GM04504 (cell line): ENCODE results near the gene BCORL1.

Experiments used
- DNase-seq: peaks from one replicate; pipeline ENCODE4 v3.0.0-alpha.2; 2012; ENCODE audit warnings: low read depth

The BCORL1 gene

GRCh38 chrX:129961180-129962083 lies 21.0 kb upstream of the BCORL1 start:
- no peak for DNase-seq

DNA sequence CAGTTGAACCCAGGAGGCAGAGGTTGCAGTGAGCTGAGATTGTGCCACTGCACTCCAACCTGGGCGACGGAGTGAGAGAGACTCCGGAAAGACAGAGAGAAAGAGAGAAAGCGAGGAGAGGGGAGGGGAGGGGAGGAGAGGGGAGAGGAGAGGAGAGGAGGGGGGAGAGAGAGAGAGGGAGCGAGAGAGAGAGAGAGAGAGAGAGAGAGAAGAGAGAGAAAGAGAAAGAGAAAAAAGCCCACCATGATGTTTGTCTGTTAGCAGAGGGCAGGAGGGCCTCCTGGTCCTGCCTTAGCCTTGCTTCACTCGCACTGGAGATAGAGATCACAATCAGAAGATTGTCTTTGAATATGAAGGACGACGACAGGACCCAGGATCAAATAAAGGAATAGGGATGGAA lies 18.7 kb upstream of the BCORL1 start:
- DNase-seq: no peak

- DNase-seq: no peak
Measured at GRCh38 chrX:129965166-129965565, 17.3 kb upstream of the BCORL1 start.

DNA sequence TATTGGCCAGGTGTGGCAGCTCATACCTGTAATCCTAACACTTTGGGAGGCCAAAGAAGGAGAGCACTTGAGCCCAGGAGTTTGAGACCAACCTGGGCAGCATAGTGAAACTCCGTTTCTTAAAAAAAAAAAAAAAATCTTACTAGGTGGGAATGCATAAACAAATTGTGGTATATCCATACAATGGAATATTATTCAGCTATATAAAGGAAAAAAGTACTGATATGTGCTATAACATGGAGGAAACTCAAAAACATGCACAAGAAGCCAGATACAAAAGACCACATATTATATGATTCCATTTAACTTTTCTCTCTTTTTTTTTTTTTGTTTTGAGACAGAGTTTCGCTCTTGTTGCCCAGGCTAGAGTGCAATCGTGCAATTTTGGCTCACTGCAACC lies 13.5 kb upstream of the BCORL1 start:
- DNase-seq: no peak

DNA sequence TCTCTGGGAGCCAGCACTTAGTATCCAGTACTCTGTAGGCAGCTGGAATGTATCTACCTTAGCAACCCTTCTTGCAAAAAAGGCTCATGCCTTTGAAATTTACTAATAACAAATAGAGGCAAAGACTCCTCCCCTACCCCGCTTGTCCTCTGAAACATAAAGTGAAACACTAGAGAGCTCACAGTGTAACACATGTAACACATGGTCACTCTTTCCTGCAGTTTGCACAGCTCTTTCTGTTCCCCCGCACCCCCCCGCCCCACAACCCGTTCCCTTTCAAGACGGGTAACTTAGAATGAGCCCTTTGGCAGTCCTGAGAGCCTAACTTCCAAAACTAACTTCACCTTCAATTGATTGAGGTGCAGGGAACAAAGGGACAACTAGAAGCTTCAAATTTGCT lies 6.0 kb upstream of the BCORL1 start:
- DNase-seq: no peak

DNA sequence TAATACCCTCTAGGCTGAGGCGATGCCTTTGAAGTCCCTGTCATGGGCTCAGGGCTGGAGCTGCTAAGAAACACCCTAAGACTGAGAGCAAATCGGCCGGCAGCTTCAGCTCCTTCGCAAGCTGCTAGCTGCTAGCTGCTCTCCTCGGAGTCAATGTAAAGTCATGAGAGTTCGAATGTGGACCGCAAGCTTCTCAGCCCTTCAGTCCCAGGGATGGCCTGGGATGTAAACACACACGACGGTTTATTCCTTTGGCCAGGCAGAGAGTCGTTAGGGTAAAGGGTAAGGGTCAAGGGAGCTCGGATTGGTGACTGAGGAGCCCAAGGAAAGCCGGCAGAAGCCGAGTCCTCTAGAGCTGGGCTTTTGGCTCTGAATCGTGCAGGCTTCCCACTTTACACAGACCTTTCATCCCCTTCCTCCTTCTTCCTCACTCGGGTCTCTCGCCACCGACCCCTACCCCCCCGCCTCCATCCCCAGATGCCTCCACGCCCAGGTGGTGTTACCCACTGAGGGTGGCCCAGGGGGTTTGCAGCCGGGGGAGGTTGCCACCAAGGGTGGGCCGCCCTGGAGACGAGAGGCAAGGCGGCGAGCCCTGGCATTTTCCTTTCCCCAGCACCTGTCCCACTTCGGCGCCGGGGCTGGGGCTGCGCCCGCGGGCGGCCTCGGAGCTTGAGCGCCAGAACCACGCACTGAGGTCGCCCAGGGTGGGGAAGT lies 3.1 kb upstream of the BCORL1 start:
- DNase-seq: no peak

DNA sequence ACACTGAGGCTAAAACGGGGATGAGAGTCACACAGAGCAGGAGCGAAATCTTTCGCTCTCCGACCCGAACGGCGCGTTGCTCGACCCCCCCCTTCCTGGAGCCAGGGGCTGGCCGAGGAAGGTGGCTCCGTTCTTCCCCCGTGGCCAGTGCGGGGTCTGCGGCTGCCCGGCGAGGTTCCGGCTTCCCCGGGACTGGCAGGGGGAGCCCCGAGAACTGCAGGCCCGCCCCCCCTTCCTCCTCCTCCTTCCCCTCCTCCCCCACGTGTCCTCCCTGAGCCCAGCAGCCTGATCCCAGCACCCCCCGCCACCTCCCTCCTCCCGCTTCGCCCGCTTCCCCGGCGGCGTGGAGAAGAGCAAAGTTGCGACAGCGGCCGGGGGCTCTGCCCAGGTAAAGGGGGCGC lies 2.4 kb upstream of the BCORL1 start:
- no peak for DNase-seq

- no peak for DNase-seq
Measured at GRCh38 chrX:129980540-129981199, 1.8 kb upstream of the BCORL1 start.

DNA sequence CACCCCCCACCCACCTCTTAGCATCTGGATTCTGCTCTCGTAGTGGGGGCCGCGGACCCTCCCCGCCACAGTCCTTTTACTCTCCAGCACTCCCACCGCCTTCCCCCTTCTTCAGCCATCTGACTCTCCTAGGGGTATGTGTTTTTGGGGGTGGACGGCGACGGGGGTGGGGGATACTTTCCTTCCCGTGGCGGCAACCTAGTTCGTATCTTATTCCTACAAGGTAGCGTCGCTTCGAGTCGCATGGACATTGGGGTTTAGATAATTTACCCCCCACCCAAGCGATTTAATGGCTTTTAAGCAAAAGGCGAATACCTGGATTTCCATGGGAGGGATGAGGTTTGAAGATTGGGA lies 1.3 kb upstream of the BCORL1 start:
- DNase-seq: no peak

DNA sequence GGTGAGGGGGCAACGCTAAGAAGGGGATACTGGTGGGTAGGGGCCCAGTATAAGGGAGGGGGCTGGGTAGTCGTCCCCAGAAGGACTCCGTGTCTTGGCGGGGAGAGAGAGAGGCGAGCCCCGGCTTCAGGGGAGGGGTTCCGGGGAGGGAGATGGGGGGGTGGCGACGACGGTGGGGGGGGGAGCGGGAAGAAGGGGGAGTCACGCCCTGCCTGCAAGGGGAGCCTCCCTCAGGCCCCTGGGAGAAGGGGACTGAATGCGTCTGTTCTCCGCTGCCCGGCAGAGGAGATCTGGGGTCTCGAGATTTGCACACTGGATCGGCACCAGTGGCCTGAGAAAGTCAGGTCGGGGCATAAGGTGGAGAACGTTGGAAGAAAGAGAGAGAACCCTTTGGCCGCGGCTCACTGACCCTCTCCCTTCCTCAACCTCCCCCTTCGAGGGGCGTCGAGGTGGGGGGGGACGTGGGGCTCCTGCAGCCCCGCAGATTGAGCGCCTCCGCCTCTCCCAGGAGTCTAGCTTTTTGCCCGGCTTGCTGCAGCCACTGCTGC lies 609 bp upstream of the BCORL1 start:
- no peak for DNase-seq

- no peak for DNase-seq
Measured at GRCh38 chrX:129983575-129984110, 1.2 kb downstream of the BCORL1 start.

DNA sequence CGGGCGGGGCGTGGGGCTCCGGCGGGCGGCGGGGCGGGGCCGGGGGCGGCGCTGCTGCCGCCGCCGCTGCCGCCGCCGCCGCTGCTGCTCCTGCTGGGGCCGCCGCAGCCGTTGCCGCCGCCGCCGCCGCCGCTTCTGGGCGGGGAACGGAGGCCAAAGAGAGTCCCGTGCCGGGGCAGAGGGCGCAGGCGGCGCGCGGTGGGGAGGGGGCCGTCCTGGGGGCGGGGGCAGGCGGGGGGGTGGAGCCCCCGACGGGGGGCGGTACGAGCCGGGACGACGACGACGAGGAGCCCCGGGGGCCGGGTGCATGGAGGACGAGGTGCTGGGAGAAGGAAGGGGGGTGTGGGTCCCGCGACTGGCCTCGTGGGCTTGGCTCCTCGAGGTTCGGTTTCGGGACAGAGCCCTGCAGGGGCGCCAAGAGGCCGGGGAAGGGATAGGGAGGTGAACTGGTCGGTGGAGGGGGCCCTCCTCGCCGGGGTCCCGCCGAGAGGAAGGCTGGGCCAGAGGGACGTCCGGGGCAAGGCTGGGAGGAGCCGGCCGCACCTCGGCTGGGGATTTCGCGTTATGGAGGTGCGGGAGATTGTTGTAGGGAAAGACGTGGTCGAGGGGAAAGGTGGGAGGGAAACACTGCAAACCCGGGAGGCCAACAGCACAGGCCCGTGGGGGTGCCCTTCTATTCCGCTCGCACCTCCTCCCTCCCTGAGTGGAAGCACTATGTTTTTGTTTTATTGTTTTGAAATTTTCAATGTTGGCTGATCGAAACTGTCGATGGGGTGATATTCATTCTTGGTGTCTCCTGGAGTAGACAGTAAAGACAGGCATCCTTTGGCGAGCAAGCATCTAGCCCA lies 1.9 kb downstream of the BCORL1 start:
- DNase-seq: no peak

GRCh38 chrX:129987871-129988270 lies 5.4 kb downstream of the BCORL1 start:
- no peak for DNase-seq

DNA sequence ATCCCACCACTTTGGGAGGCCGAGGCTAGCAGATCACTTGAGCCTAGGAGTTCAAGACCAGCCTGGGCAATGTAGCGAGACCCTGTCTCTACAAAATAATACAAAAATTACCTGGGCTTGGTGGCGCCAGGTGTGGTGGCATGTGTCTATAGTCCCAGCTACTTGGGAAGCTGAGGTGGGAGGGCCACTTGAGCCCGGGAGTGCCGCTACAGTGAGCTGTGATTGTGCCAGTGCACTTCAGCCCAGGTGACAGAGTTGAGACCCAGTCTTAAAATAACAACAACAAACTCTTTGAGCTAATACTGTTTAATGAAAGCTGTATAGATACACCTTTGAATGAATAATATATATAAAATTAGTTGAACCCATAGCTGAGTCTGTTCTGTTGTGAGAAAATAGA lies 9.7 kb downstream of the BCORL1 start:
- DNase-seq: no peak

DNA sequence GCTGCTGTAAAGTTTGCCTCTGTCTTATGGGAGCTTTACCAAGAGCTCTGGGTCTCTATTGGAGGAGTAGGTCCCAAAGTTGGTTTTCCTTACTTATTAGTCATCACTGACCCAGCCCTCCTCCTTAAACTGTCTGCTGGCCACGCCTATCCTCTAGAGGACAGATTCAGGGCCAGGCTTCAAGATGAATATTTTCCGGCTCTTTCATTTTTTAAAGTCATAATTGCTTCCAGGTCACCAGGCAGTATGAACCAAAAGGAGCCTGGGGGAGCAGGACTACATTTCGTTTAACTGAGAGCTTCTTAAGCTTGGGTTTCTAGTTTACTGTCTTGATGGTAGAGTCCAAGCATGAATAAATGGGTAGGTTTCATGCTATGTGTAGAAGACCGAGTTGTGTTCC lies 13.7 kb downstream of the BCORL1 start:
- DNase-seq: peak; percentile 50

- no peak for DNase-seq
Measured at GRCh38 chrX:129997086-129997485, 14.7 kb downstream of the BCORL1 start.

DNA sequence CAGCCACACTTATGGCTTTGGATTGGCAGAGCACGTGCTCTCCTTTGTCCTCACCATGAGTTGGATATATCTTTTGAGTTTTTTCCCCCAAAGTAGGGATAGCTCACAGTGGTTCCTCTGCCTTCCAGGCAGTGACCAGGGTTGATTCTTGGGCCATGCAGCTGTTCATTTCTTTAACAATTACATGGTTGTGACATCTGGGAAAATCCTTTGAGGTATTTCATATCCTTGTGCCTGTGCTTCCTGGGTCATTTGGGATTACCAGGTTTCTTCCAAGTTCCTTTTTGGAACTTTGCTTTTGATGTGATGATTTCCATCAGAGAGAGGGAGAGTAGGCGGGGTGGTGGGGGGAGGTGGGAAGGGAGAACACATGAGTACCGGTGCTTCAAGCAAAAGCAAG lies 15.6 kb downstream of the BCORL1 start:
- no peak for DNase-seq

DNA sequence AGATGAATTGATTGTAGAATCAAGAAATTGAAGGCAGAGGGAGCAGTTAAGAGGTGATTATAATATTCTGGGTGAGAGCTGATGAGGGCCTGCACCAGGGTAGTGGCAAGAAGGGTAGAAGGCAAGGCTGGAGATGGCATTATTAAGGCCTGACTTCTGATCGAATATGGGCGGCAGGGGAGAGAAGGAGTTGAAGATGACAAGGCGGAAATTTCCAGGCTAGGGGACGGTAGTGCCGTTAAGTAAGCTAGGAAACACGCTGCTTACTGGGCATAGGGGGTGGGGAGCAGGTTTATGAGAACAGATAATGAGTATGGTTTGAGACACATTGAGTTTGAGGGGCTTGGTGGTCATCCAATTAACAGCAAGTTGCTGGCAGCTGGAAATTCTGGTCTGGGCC lies 19.5 kb downstream of the BCORL1 start:
- no peak for DNase-seq

DNA sequence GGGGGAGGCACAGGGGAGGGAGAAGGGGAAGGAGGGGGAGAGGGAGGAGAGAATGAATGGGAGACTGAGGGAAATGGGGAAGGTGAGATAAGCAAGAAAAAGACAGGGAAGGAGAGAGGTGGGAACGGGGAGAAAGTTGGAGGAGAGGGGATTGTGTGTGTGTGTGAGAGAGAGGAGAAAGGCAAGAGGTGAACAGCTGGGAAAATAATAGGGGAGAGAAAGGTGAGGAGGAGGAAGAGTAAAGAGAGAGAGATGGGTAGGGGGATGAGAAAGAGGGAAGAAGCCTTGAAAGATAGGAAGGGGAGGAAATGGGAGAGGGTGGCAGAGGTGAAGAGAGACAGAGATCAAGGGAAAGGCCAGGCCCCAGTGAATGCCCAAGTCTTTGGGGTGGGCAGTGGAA lies 20.1 kb downstream of the BCORL1 start:
- no peak for DNase-seq

GRCh38 chrX:130005089-130005807 lies 22.8 kb downstream of the BCORL1 start:
- no peak for DNase-seq

GRCh38 chrX:130009658-130010223 lies 27.3 kb downstream of the BCORL1 start:
- no peak for DNase-seq
